ENCODE measurements around the gene PFKFB4. TPM values are rescaled to one million over a fixed set of nuclear protein-coding genes. Genes with fewer than 3 reads are reported as not detected.

The PFKFB4 gene
- total RNA-seq, 4 donors from 2014 or later, result 14.0 to 131 (median 74.5) TPM

- H3K27me3 ChIP-seq, result no peaks in the 10 kb centered on the region
These were observed 34.8 kb upstream of the PFKFB4 start for GRCh38 chr3:48591436-48591835.

GRCh38 chr3:48588230-48588629 lies 31.6 kb upstream of the PFKFB4 start:
- Histone ChIP-seq H3K36me3 (no peaks in the 10 kb centered on the region), H3K4me3 (no peak overlapping the region), H3K27ac (no peak overlapping the region), H3K4me1 (no peaks in the 10 kb centered on the region), H3K9me3 (no peaks in the 10 kb centered on the region), H3K27me3 (no peaks in the 10 kb centered on the region)
- no peak for DNase-seq
- TF ChIP-seq POLR2A (IDR thresholded peaks at IDR 0.05) (no peak), CTCF (IDR thresholded peaks at IDR 0.05) (no peak)

More at GRCh38 chr3:48591436-48591835, 34.8 kb upstream of the PFKFB4 start:
- H3K4me1 ChIP-seq, result peaks cover 0 to 20% (median 3%) of the 10 kb centered on the region in 4 donors
- H3K36me3 ChIP-seq, result no peaks in the 10 kb centered on the region
- TF ChIP-seq POLR2A (IDR thresholded peaks at IDR 0.05), result no peak
- no peak for TF ChIP-seq CTCF (IDR thresholded peaks at IDR 0.05)
- H3K9me3 ChIP-seq, result no peaks in the 10 kb centered on the region
- no peak for DNase-seq
- H3K4me3 ChIP-seq, result no peak overlapping the region
- H3K27ac ChIP-seq, result no peak overlapping the region

GRCh38 chr3:48587686-48588085 lies 31.1 kb upstream of the PFKFB4 start:
- no peak for TF ChIP-seq POLR2A (IDR thresholded peaks at IDR 0.05)
- TF ChIP-seq CTCF (IDR thresholded peaks at IDR 0.05), result no peak
- no peak for DNase-seq
- no peak overlapping the region for H3K27ac ChIP-seq
- no peaks in the 10 kb centered on the region for H3K27me3 ChIP-seq
- H3K4me3 ChIP-seq, result no peak overlapping the region
- H3K9me3 ChIP-seq, result no peaks in the 10 kb centered on the region
- H3K4me1 ChIP-seq, result no peaks in the 10 kb centered on the region
- H3K36me3 ChIP-seq, result no peaks in the 10 kb centered on the region

- no peak overlapping the region for H3K4me3 ChIP-seq
- H3K9me3 ChIP-seq, result no peaks in the 10 kb centered on the region
- H3K27ac ChIP-seq, result no peak overlapping the region
- no peak for DNase-seq
- H3K36me3 ChIP-seq, result no peaks in the 10 kb centered on the region
- TF ChIP-seq POLR2A (IDR thresholded peaks at IDR 0.05), result no peak
- no peak for TF ChIP-seq CTCF (IDR thresholded peaks at IDR 0.05)
- no peaks in the 10 kb centered on the region for H3K27me3 ChIP-seq
- H3K4me1 ChIP-seq, result no peaks in the 10 kb centered on the region
These were observed 28.8 kb upstream of the PFKFB4 start for GRCh38 chr3:48585411-48585810.

GRCh38 chr3:48584836-48585235 lies 28.2 kb upstream of the PFKFB4 start:
- Histone ChIP-seq H3K27ac (no peak overlapping the region), H3K36me3 (no peaks in the 10 kb centered on the region), H3K9me3 (no peaks in the 10 kb centered on the region), H3K4me1 (no peaks in the 10 kb centered on the region), H3K27me3 (no peaks in the 10 kb centered on the region), H3K4me3 (no peak overlapping the region)
- no peak for TF ChIP-seq CTCF (IDR thresholded peaks at IDR 0.05)
- no peak for TF ChIP-seq POLR2A (IDR thresholded peaks at IDR 0.05)
- DNase-seq, result no peak
